ENCODE results near the gene PNPLA2.

The PNPLA2 gene

GRCh38 chr11:816433-816779, 2.3 kb upstream of the PNPLA2 start:
- TF ChIP-seq, protein P1, sequence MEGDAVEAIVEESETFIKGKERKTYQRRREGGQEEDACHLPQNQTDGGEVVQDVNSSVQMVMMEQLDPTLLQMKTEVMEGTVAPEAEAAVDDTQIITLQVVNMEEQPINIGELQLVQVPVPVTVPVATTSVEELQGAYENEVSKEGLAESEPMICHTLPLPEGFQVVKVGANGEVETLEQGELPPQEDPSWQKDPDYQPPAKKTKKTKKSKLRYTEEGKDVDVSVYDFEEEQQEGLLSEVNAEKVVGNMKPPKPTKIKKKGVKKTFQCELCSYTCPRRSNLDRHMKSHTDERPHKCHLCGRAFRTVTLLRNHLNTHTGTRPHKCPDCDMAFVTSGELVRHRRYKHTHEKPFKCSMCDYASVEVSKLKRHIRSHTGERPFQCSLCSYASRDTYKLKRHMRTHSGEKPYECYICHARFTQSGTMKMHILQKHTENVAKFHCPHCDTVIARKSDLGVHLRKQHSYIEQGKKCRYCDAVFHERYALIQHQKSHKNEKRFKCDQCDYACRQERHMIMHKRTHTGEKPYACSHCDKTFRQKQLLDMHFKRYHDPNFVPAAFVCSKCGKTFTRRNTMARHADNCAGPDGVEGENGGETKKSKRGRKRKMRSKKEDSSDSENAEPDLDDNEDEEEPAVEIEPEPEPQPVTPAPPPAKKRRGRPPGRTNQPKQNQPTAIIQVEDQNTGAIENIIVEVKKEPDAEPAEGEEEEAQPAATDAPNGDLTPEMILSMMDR (conservative IDR thresholded peaks at IDR 0.05; ENCODE audit: low read length) = no peak
- no peak for DNase-seq (ENCODE audit: low read depth)

GRCh38 chr11:819129-819931, 616 bp downstream of the PNPLA2 start:
- H3K4me3 ChIP-seq (ENCODE audit: low read length) = peak overlapping the region; percentile 82
- TF ChIP-seq, protein P1 (conservative IDR thresholded peaks at IDR 0.05; ENCODE audit: low read length) = no peak
- DNase-seq (ENCODE audit: low read depth) = peak; percentile 86

More at GRCh38 chr11:816433-816779, 2.3 kb upstream of the PNPLA2 start:
- no peak overlapping the region for H3K4me3 ChIP-seq (ENCODE audit: low read length)

DNA sequence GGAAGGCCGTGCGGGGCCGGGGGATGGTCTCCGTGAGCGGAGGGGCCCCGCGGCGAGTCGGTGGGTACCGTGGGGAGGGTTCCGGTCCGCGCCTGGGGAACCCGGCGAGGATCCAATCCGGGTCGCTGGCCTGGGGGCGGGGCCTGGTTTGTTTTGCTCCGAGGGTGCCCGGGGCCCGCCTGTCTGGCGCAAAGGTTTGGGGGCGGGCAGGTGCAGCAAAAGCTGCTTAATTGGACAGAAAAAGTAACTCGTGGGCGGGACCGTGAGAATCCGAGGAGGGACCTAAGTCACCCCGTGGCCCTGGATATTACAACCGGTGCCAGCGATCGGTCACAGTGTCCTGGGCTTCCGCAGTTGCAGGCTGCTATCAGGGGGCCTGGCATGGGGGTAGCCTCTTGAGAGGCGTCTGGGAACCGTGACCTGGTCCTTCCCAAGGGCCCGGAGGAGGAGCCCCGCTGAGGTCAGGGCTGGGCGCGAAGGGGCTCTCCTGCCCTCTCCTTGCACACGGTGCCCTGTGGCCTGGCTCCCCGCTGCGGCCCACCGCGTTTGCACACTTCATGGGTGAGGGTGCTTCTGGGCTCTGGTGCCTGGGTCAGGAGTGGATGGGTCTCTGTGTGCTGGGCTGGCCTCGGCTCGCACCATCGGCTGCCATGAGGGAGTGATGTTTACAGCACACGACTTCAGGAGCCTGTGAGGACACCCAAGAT, 1.4 kb downstream of the PNPLA2 start:
- peak overlapping the region; percentile 78 for H3K4me3 ChIP-seq (ENCODE audit: low read length)
- TF ChIP-seq, protein P1 (conservative IDR thresholded peaks at IDR 0.05; ENCODE audit: low read length) = no peak
- peak; percentile 59 for DNase-seq (ENCODE audit: low read depth)

DNA sequence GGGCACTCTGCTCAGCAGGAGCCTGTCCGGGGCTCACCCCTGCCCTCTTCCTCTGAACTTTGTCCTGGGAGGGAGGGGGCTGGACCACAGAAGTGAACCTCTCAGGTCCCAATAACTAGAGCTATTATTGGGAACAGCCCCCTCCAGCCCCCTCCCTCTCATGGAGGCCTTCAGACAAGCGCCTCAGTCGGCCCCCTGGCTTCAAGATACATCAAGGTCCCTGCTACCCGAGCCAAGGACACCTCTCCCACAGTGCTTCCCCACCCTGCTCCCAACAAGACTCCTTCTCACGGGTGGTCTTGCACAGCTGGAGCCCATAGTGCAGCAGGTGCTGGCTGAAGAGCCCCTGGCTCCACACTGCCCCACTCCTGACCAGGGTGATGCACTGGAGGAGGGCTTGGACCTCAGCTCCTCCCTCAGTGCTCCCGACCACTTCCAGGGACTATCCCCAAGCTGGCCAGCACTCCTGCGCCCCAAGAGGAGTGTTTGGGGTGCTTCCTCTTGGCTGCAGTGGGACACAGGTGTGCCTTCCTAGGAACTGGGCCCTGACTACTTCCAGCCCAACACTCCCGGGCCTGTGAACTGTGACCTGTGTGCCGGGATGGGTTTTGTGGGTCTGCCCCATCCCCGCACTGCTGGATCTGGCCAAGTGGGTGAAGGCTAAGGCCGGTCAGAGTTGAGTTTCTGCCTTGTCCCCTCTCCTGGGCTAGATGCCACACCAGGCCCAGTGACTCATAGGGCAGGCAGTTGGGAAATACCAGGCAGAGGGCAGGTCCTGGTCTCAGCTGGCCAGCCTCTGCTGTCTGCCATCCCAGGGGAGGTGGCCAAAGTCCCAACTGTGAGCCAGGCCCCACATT, 2.2 kb downstream of the PNPLA2 start:
- peak overlapping the region; percentile 78 for H3K4me3 ChIP-seq (ENCODE audit: low read length)
- DNase-seq (ENCODE audit: low read depth) = peak; percentile 81
- TF ChIP-seq, protein P1 (conservative IDR thresholded peaks at IDR 0.05; ENCODE audit: low read length) = no peak

GRCh38 chr11:821512-822371, 3.0 kb downstream of the PNPLA2 start:
- DNase-seq (ENCODE audit: low read depth) = no peak
- H3K4me3 ChIP-seq (ENCODE audit: low read length) = peak overlapping the region; percentile 78
- TF ChIP-seq, protein P1 (conservative IDR thresholded peaks at IDR 0.05; ENCODE audit: low read length) = no peak
